Thoracic aorta (tissue), 2 donors: ENCODE data around the gene SLC39A11. TPM values are rescaled to one million over a fixed set of nuclear protein-coding genes. Genes with fewer than 3 reads are reported as not detected.

Experiments
- ATAC-seq: fragments of 150-250 bp; one replicate; pipeline ENCODE4 v1.8.0; 2017; ENCODE audit warnings: low read depth; ENCODE audit not compliant: insufficient number of reproducible peaks, low FRiP score
- DNase-seq: peaks from one replicate; pipeline ENCODE4 v3.0.0-alpha.2; 2020; ENCODE audit warnings: low spot score
- H3K27ac ChIP-seq, 2 donors: fragments of 200-600 bp; sonication (generic); 1 replicate in 1 of 2; 2 replicates in 1 of 2; pipeline ENCODE4 v1.5.1; 2016; ENCODE audit warnings: mild to moderate bottlenecking in 2 of 2, moderate library complexity in 2 of 2
- H3K27me3 ChIP-seq: fragments of 200-600 bp; sonication (generic); replicated peaks from 2 replicates; pipeline ENCODE4 v1.6.0; 2016; ENCODE audit warnings: mild to moderate bottlenecking; ENCODE audit not compliant: insufficient read depth
- H3K36me3 ChIP-seq: fragments of 200-600 bp; sonication (generic); one replicate; pipeline ENCODE4 v1.5.1; 2016
- H3K4me1 ChIP-seq, 2 donors: fragments of 200-600 bp; sonication (generic); 1 replicate in 1 of 2; 2 replicates in 1 of 2; pipeline versions ENCODE4 v1.5.1 to v1.6.0; 2016; ENCODE audit warnings: low read depth in 2 of 2, mild to moderate bottlenecking in 1 of 2; ENCODE audit not compliant: control insufficient read depth in 1 of 2
- H3K4me3 ChIP-seq: fragments of 200-600 bp; sonication (generic); 2 replicates; pipeline ENCODE4 v1.5.1; 2016; ENCODE audit warnings: mild to moderate bottlenecking
- H3K9me3 ChIP-seq: fragments of 200-600 bp; sonication (generic); 2 replicates; pipeline ENCODE4 v1.5.1; 2016
- CTCF ChIP-seq: fragments of 200-600 bp; sonication (generic); IDR thresholded peaks from one replicate; pipeline ENCODE4 v1.5.1; 2019; ENCODE audit warnings: antibody characterized with exemption
- total RNA-seq, 2 donors: library from RNA; depleted of rRNA; stranded (reverse); fragments of >200 nt; gene quantifications; one replicate each; pipeline versions ENCODE4 v1.1.0 to v1.2.3, GENCODE V29; 2016

The SLC39A11 gene
- 10 to 100 TPM; 12.0 to 29.1 TPM for total RNA-seq

- DNase-seq, result peak; percentile 62
- H3K27ac ChIP-seq, result peak within 1 kb of the TSS; percentile 69 to 83
- H3K27me3 ChIP-seq, result no peaks in the 10 kb centered on the region
- peaks cover 21 to 51% of the 10 kb centered on the region in 2 donors for H3K4me1 ChIP-seq
- TF ChIP-seq CTCF, result peak; percentile 29
- H3K9me3 ChIP-seq, result no peaks in the 10 kb centered on the region
- no peaks in the 10 kb centered on the region for H3K36me3 ChIP-seq
- peak within 1 kb of the TSS; percentile 80 for H3K4me3 ChIP-seq
- peak; percentile 87 for ATAC-seq
Observed at GRCh38 chr17:73092523-73093135, at the start of gene SLC39A11. Gene SLC39A11, minus strand, starts transcription at chr17:73092688. Its CDS starts 3,924 bp downstream, at chr17:73088764.

- H3K4me3 ChIP-seq, result no peak overlapping the region
- H3K27me3 ChIP-seq, result no peaks in the 10 kb centered on the region
- no peaks in the 10 kb centered on the region for H3K9me3 ChIP-seq
- ATAC-seq, result no peak
- H3K4me1 ChIP-seq, result no peaks in the 10 kb centered on the region
- H3K36me3 ChIP-seq, result no peaks in the 10 kb centered on the region
- TF ChIP-seq CTCF, result no peak
- no peak overlapping the region for H3K27ac ChIP-seq
- DNase-seq, result no peak
Observed at GRCh38 chr17:73141411-73141810, 48.9 kb upstream of the SLC39A11 start.

- Histone ChIP-seq H3K4me3 (no peak overlapping the region), H3K27me3 (no peaks in the 10 kb centered on the region), H3K9me3 (no peaks in the 10 kb centered on the region), H3K27ac (no peak overlapping the region), H3K4me1 (no peaks in the 10 kb centered on the region), H3K36me3 (no peaks in the 10 kb centered on the region)
- no peak for TF ChIP-seq CTCF
- no peak for ATAC-seq
- no peak for DNase-seq
Observed at GRCh38 chr17:73140566-73140965, 48.1 kb upstream of the SLC39A11 start.

GRCh38 chr17:73139296-73139695 lies 46.8 kb upstream of the SLC39A11 start:
- H3K4me1 ChIP-seq, result no peaks in the 10 kb centered on the region
- H3K27ac ChIP-seq, result no peak overlapping the region
- no peaks in the 10 kb centered on the region for H3K27me3 ChIP-seq
- no peaks in the 10 kb centered on the region for H3K36me3 ChIP-seq
- no peak for TF ChIP-seq CTCF
- no peak for DNase-seq
- no peak for ATAC-seq
- H3K9me3 ChIP-seq, result no peaks in the 10 kb centered on the region
- no peak overlapping the region for H3K4me3 ChIP-seq

- no peaks in the 10 kb centered on the region for H3K36me3 ChIP-seq
- H3K27ac ChIP-seq, result no peak overlapping the region
- no peak for TF ChIP-seq CTCF
- no peaks in the 10 kb centered on the region for H3K27me3 ChIP-seq
- no peak overlapping the region for H3K4me3 ChIP-seq
- H3K9me3 ChIP-seq, result no peaks in the 10 kb centered on the region
- no peaks in the 10 kb centered on the region for H3K4me1 ChIP-seq
- ATAC-seq (no peak), DNase-seq (no peak)
Observed at GRCh38 chr17:73138541-73139138, 46.2 kb upstream of the SLC39A11 start.
